T-helper 2 cell treated with Interferon-gamma antibody and Interleukin-4, amounts not matched to agents 5 μg/mL and 100 μg/mL, for 36 hours (primary cell): ENCODE measurements around the gene NUTM1.

Experiments used
- DNase-seq: peaks from one replicate; pipeline ENCODE4 v3.0.0; 2021; ENCODE audit warnings: low spot score
- H3K27ac Mint-ChIP-seq: one replicate; pipeline ENCODE4 v1.8.0; 2021; ENCODE audit warnings: mild to moderate bottlenecking, mixed read lengths
- H3K27me3 Mint-ChIP-seq: one replicate; pipeline ENCODE4 v1.8.0; 2021; ENCODE audit warnings: low read depth, mixed read lengths
- H3K36me3 Mint-ChIP-seq: one replicate; pipeline ENCODE4 v1.8.0; 2021; ENCODE audit warnings: low read depth, mixed read lengths
- H3K4me1 Mint-ChIP-seq: one replicate; pipeline ENCODE4 v1.8.0; 2021; ENCODE audit warnings: low read depth, mixed read lengths
- H3K4me3 Mint-ChIP-seq: one replicate; pipeline ENCODE4 v1.8.0; 2022; ENCODE audit warnings: mild to moderate bottlenecking, moderate library complexity, mixed read lengths
- H3K9me3 Mint-ChIP-seq: one replicate; pipeline ENCODE4 v1.8.0; 2021; ENCODE audit warnings: mixed read lengths

Gene NUTM1

GRCh38 chr15:34342737-34343575 is at the start of gene NUTM1, which contains the start of gene NOP10:
Gene NUTM1 (plus strand): TSS chr15:34343315. CDS start chr15:34343697, 382 bp downstream.
Gene NOP10 (minus strand): TSS chr15:34343136. CDS start chr15:34343073, 63 bp downstream.
- peaks cover 30% of the 10 kb centered on the region for H3K36me3 Mint-ChIP-seq
- H3K4me1 Mint-ChIP-seq, result peaks cover 24% of the 10 kb centered on the region
- DNase-seq, result peak; percentile 93
- no peaks in the 10 kb centered on the region for H3K27me3 Mint-ChIP-seq
- no peak within 1 kb of the TSS for H3K27ac Mint-ChIP-seq
- H3K4me3 Mint-ChIP-seq, result no peak within 1 kb of the TSS
- no peaks in the 10 kb centered on the region for H3K9me3 Mint-ChIP-seq

- DNase-seq, result no peak
- no peaks in the 10 kb centered on the region for H3K9me3 Mint-ChIP-seq
- H3K27ac Mint-ChIP-seq, result no peak overlapping the region
- peaks cover 11% of the 10 kb centered on the region for H3K4me1 Mint-ChIP-seq
- no peak overlapping the region for H3K4me3 Mint-ChIP-seq
- peaks cover 18% of the 10 kb centered on the region for H3K36me3 Mint-ChIP-seq
- no peaks in the 10 kb centered on the region for H3K27me3 Mint-ChIP-seq
Observed at GRCh38 chr15:34297059-34297458, 46.1 kb upstream of the NUTM1 start.

GRCh38 chr15:34301058-34301457 is 42.1 kb upstream of the NUTM1 start:
- H3K27ac Mint-ChIP-seq, result no peak overlapping the region
- DNase-seq, result no peak
- no peak overlapping the region for H3K4me3 Mint-ChIP-seq
- H3K4me1 Mint-ChIP-seq, result peaks cover 17% of the 10 kb centered on the region
- peaks cover 12% of the 10 kb centered on the region for H3K36me3 Mint-ChIP-seq
- no peaks in the 10 kb centered on the region for H3K9me3 Mint-ChIP-seq
- no peaks in the 10 kb centered on the region for H3K27me3 Mint-ChIP-seq

GRCh38 chr15:34304613-34305012 is 38.5 kb upstream of the NUTM1 start:
- no peaks in the 10 kb centered on the region for H3K27me3 Mint-ChIP-seq
- peaks cover 23% of the 10 kb centered on the region for H3K36me3 Mint-ChIP-seq
- no peak overlapping the region for H3K4me3 Mint-ChIP-seq
- DNase-seq, result no peak
- H3K9me3 Mint-ChIP-seq, result peaks cover 3% of the 10 kb centered on the region
- peaks cover 18% of the 10 kb centered on the region for H3K4me1 Mint-ChIP-seq
- H3K27ac Mint-ChIP-seq, result no peak overlapping the region

- Mint-ChIP-seq H3K9me3 (peaks cover 3% of the 10 kb centered on the region), H3K4me1 (peaks cover 41% of the 10 kb centered on the region), H3K4me3 (no peak overlapping the region)
Observed at GRCh38 chr15:34311563-34311962, 31.6 kb upstream of the NUTM1 start.

GRCh38 chr15:34314491-34315490 is 28.3 kb upstream of the NUTM1 start:
- H3K4me3 Mint-ChIP-seq, result peak overlapping the region; percentile 24

More at GRCh38 chr15:34311563-34311962, 31.6 kb upstream of the NUTM1 start:
- no peak for DNase-seq
- Mint-ChIP-seq H3K27me3 (no peaks in the 10 kb centered on the region), H3K27ac (no peak overlapping the region), H3K36me3 (peaks cover 34% of the 10 kb centered on the region)

GRCh38 chr15:34318277-34319079 is 24.6 kb upstream of the NUTM1 start:
- Mint-ChIP-seq H3K36me3 (peaks cover 20% of the 10 kb centered on the region), H3K9me3 (no peaks in the 10 kb centered on the region), H3K4me1 (peaks cover 43% of the 10 kb centered on the region), H3K4me3 (peak overlapping the region; percentile 94), H3K27ac (peak overlapping the region; percentile 94), H3K27me3 (no peaks in the 10 kb centered on the region)
- no peak for DNase-seq

More at GRCh38 chr15:34314491-34315490, 28.3 kb upstream of the NUTM1 start:
- H3K9me3 Mint-ChIP-seq, result no peaks in the 10 kb centered on the region
- no peak for DNase-seq
- peak overlapping the region; percentile 15 for H3K27ac Mint-ChIP-seq
- no peaks in the 10 kb centered on the region for H3K27me3 Mint-ChIP-seq
- peaks cover 22% of the 10 kb centered on the region for H3K36me3 Mint-ChIP-seq
- H3K4me1 Mint-ChIP-seq, result peaks cover 43% of the 10 kb centered on the region

- Mint-ChIP-seq H3K27me3 (no peaks in the 10 kb centered on the region), H3K4me1 (peaks cover 44% of the 10 kb centered on the region), H3K9me3 (no peaks in the 10 kb centered on the region), H3K27ac (no peak overlapping the region), H3K4me3 (no peak overlapping the region), H3K36me3 (peaks cover 13% of the 10 kb centered on the region)
- no peak for DNase-seq
Observed at GRCh38 chr15:34323217-34323616, 19.9 kb upstream of the NUTM1 start.

GRCh38 chr15:34324933-34325332 is 18.2 kb upstream of the NUTM1 start:
- Mint-ChIP-seq H3K27ac (no peak overlapping the region), H3K4me1 (peaks cover 50% of the 10 kb centered on the region), H3K27me3 (no peaks in the 10 kb centered on the region), H3K9me3 (no peaks in the 10 kb centered on the region), H3K36me3 (peaks cover 13% of the 10 kb centered on the region), H3K4me3 (no peak overlapping the region)
- no peak for DNase-seq

GRCh38 chr15:34325368-34325767 is 17.7 kb upstream of the NUTM1 start:
- Mint-ChIP-seq H3K27me3 (no peaks in the 10 kb centered on the region), H3K4me3 (no peak overlapping the region), H3K9me3 (no peaks in the 10 kb centered on the region), H3K27ac (no peak overlapping the region), H3K4me1 (peaks cover 51% of the 10 kb centered on the region), H3K36me3 (peaks cover 14% of the 10 kb centered on the region)
- no peak for DNase-seq

GRCh38 chr15:34327906-34328305 is 15.2 kb upstream of the NUTM1 start:
- H3K4me1 Mint-ChIP-seq, result peaks cover 55% of the 10 kb centered on the region
- H3K36me3 Mint-ChIP-seq, result peaks cover 16% of the 10 kb centered on the region
- no peaks in the 10 kb centered on the region for H3K27me3 Mint-ChIP-seq
- H3K27ac Mint-ChIP-seq, result peak overlapping the region; percentile 82
- DNase-seq, result no peak
- H3K4me3 Mint-ChIP-seq, result peak overlapping the region; percentile 70
- H3K9me3 Mint-ChIP-seq, result no peaks in the 10 kb centered on the region

GRCh38 chr15:34329006-34329405 is 14.1 kb upstream of the NUTM1 start:
- no peak for DNase-seq
- Mint-ChIP-seq H3K4me3 (peak overlapping the region; percentile 30), H3K4me1 (peaks cover 57% of the 10 kb centered on the region), H3K27ac (peak overlapping the region; percentile 60), H3K36me3 (peaks cover 15% of the 10 kb centered on the region), H3K9me3 (no peaks in the 10 kb centered on the region), H3K27me3 (no peaks in the 10 kb centered on the region)

GRCh38 chr15:34330279-34330678 is 12.8 kb upstream of the NUTM1 start:
- Mint-ChIP-seq H3K27me3 (no peaks in the 10 kb centered on the region), H3K4me1 (peaks cover 61% of the 10 kb centered on the region), H3K4me3 (peak overlapping the region; percentile 8), H3K36me3 (peaks cover 14% of the 10 kb centered on the region), H3K9me3 (no peaks in the 10 kb centered on the region), H3K27ac (peak overlapping the region; percentile 46)
- no peak for DNase-seq
